ENCODE results near the gene TRAF3IP3.
"Not testable (repeated sequence)": the region's sequence is repeated elsewhere in the genome, so short reads cannot be mapped to it uniquely, and the experiment has no call there.

The TRAF3IP3 gene

DNA sequence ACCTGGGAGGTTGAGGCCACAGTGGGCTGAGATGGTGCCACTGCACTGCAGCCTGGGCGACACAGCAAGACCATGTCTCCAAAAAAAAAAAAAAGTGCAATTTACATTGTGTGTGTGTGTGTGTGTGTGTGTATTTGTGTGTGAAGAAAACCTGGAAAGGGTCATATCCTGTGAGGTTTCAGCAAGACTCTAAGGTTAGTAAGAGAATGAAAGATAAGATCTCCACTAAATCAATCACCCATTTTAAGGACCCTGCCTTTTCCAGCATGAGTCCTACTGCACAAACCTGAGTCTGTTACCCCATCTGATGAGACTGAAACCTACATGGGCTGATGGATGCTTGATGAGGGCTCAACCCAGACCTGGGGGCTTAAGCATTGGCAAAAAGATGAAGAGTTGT, 33.4 kb downstream of the TRAF3IP3 start:
- DNase-seq (ENCODE audit: low read depth) = no peak
- H3K4me3 ChIP-seq (ENCODE audit: low read depth, low read length) = no peak overlapping the region

DNA sequence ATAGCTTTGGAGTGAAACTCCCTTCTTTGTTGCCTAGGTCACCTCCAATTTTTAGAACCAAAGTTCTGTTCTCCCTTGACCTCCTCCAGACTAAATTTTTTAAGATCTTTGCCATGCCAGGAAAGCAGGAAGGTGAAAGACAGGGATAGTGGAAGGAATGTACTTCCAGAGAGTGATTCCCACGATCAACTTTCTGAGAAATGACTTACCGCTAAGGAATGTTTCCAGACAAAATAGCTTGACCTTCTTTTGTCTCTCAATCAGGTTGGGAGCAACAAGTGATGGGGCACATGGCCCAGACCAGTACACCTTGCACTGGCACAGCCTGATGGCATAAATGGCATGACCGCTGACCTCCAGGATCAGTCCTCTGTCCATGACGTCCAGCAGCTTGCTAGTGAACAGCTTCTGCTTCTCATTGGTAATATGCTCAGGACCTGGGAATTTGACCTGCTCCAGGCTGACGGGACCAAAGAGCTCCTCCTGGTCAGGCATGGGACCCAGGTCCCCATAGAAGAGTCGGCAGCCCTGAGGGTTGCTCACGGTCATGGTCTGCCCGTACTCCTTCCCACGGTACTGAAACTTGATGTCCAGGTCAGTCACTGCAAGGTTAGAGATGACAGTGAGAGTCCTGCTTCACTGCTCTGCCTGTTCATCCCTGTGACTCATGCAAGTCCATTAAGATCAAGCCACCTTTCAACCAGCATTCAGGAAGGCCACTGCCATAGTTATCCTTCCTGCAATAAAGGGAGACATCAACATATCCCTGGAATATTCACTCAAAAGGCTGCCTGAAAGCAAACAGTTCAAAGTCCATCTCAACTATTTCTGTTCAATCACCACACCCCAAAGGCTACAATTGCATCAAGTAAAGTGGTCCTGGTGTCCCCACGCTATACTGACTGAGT, 34.7 kb downstream of the TRAF3IP3 start:
- no peak for DNase-seq (ENCODE audit: low read depth)
- H3K4me3 ChIP-seq (ENCODE audit: low read depth, low read length) = no peak overlapping the region

DNA sequence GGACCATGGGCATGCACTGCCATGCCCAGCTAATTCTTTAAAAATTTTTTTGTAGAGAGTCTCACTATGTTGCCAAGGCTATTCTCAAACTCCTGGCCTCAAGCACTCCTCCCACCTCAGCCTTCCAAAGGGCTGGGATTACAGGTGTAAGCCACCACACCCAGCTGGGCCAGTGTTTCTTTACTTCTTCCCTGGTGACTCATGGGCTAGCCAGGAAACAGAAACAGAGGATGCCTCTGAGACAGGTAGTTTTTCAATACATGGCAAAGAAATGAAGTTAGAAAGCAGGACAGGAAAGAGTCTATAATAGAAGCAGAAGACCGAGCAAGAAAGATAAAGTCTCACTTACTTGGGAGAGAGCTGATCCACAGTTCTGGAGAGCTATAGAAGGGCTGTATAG, 36.1 kb downstream of the TRAF3IP3 start:
- no peak for DNase-seq (ENCODE audit: low read depth)
- no peak overlapping the region for H3K4me3 ChIP-seq (ENCODE audit: low read depth, low read length)

DNA sequence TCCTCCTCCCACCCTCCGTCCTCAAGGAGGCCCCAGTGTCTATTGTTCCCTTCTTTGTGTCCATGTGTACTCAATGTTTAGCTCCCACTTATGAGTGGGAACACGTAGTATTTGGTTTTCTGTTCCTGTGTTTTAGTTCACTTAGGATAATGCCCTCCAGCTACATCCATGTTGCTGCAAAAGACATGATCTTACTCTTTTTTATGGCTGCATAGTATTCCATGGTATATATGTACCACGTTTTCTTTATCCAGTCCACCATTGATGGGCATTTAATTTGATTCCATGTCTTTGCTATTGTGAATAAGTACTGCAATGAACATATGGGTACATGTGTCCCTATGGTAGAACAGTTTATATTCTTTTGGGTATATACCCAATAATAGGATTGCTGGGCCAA, 37.9 kb downstream of the TRAF3IP3 start:
- not testable (repeated sequence) for H3K4me3 ChIP-seq (ENCODE audit: low read depth, low read length); DNase-seq (ENCODE audit: low read depth)

DNA sequence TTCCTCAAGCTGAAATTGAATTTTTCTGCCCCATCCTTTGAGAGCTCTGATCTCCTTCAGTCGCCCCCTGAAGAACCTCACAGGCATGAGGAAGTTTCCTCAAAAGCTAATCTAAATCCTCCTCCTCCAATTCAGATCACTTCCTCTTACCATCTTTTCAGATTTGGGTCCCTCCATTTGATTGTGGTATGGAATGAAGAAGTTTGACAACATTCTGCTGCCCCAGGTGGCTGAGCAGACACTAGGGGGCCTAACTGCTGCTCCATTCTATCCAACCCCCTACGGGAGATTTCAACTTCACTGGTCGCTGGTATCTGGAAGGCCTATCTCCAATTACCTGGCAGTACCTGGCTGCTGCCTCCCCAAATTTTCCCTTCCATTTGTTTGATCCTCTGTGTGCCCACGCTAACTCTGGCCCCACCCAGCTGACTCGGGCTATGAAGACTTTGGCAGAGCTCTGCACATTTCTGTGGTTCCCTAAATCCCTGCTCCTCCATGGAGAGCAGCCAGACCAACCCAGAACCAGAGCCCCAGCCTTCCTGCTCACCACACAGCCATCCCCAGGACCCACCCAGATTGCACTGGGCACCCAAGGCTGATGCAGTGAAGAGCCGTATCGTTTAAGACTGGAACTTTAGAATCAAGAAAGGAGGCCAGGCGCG, 42.3 kb downstream of the TRAF3IP3 start:
- no peak overlapping the region for H3K4me3 ChIP-seq (ENCODE audit: low read depth, low read length)
- no peak for DNase-seq (ENCODE audit: low read depth)

DNA sequence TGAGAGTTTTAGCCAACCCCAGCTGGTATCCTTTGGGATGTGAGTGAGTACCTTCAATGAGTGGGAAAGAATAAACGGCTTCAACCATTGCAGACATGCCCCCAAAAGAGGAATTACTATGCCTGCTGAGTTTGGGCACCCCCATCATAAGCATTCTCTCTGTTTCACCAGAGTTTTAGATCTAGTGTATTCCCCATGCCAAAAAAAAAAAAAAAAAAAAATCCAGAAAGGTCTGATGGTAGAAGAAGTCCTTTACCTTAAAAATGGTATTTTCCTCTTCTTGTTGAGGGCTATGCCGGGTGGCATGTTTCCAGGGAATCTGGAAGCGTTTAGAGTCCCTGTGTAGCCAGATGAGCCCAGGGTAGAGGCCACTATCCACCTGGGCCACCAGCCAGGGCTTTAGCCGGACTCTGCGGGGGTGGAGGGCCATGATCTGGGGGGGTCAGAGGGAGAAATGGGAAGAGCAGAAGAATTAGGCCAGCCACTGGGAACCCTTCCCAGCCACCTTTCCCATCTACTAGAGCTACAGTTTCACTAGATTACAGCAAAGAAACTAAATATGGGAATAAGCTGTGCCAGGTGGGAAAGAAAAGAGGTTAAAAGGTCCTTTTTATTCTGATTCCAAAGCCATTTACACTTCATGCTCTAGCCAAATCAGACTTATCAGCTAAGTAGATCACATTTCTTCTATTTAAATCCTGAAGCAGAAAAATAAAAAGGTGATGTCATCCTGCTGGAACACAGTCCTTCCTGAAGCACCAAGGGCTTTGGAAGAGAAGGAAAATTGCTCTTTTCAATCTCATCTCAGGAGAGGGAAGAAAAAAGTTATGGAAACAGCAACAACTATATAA, 45.4 kb downstream of the TRAF3IP3 start:
- no peak overlapping the region for H3K4me3 ChIP-seq (ENCODE audit: low read depth, low read length)
- DNase-seq (ENCODE audit: low read depth) = no peak

DNA sequence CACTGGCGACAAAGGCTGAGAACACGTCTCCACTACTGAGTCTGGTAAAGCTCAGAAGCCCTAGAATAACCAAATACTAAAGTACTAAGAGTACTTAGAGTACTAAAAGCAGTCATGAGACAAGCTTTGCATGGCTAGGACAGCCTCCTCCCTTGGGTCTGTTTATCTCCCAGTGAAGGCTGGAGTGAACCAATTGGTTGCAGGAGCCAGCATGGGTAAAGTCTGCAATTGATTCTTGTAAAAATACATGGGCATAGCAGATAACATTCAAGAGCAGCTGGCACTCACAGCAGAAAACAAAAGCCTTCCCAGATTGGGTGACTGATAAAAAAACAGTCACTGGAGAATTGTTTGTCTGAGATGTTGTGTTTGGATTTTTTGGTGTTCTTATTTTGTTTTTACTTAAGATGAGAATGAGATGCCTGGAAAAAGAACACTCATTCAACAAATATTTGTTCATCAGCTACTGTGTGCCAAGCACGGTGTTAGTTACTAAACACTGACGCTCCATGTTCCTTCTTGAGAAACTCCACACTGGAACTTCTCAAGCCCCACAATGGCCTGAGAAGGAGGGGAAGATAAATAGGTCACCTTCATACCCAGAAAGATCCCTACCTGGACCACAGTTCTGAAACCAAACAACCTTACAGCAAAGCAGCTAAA, 46.4 kb downstream of the TRAF3IP3 start:
- H3K4me3 ChIP-seq (ENCODE audit: low read depth, low read length) = no peak overlapping the region
- no peak for DNase-seq (ENCODE audit: low read depth)

DNA sequence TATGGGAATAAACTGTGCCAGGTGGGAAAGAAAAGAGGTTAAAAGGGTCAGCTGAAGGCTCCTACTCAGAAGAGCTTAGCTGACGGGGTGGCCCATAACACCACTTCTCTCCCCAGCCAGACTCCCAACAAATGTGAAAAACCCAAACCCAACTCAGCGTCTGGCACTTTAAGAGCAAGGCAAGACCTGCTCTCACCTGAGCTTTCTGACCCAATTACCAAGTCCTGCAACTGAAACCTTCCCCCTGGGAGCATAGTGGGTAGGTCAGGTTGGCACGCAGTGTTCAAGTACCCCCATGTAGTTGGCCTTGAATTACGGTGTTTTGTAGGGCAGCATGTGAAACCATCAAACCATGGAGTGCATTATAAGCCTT, 46.9 kb downstream of the TRAF3IP3 start:
- DNase-seq (ENCODE audit: low read depth) = no peak
- no peak overlapping the region for H3K4me3 ChIP-seq (ENCODE audit: low read depth, low read length)

DNA sequence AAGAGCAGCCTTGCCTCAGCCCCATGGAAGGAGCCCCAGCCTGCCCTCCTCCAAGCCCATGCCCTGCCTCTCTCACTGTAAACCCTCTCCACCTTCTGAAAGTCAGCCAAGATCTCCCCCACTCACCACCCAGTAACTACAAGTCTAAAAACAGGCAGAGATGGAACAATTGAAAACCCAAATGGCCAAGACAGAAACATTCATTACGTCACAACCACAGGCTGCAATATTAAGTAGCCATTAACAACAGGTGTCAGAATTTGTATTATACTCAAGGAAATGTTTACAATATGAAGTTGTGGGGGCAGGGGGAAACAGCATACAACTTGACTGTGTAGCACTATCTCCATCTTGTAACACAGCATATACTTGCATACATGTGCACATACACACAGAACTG, 47.7 kb downstream of the TRAF3IP3 start:
- no peak for DNase-seq (ENCODE audit: low read depth)
- H3K4me3 ChIP-seq (ENCODE audit: low read depth, low read length) = no peak overlapping the region

DNA sequence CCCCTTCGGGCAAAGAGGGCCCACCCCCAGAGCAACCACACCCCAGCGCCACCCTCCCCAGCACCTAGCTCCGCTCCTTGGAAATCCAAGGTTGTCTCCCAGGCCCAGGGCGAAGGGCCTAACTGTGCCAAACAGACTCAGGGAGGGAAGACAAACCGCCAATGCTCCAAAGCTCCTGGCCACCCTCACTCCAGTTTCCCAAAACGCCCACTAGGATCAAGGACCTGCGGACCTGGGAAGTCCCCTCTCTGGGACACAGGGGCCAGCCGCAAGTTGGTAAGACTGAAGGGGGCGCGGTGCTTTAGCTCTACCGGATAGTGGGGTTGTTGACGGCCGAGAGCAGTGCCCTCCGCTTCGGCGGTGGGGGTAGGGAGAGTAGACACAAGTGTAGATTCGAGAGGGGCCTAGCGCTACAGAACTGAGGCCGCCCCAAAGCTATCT, 49.5 kb downstream of the TRAF3IP3 start:
- H3K4me3 ChIP-seq (ENCODE audit: low read depth, low read length) = no peak overlapping the region
- no peak for DNase-seq (ENCODE audit: low read depth)

DNA sequence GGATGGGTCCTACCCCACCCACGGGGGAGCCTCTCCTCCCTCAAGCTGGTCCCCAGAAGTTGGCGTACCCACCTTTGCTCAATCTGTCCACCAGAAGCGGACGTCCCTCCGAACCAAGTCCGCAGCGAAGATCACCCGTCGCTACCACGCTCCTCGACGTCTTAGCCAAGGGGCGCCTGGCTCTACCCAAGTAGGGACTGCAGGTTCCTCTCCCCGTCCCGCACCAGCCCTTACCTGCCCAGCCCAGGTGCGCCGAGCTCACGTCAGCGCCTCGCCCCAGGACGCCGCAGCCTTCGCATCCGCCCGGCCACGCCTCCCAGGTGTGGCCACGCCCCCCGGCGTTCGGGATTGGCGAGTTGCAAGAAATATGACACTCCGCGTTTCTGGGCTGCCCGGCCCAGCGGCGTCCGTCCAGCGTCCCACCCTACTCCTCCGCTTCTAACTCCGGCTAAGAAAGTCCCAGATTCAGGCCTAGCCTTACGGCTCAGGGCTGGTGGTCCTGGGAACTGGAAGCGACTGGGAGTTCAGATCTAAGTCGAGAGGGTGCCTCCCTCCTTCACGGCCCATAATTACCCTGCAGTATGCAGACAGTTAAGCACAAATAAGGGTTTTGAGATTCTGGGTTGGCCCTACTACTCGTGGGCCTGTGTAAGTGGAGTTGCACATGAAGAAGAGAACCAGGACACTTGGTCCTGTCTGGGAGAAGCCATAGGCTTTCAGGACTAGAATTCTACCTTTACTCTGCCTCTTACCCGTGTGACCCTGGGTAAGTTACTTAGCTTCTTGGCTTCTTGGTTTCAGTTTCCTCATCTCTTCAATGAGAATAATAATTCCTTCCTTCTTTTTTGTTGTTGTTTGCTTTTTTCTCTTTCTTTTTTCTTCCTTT, 50.3 kb downstream of the TRAF3IP3 start, which contains the start of gene IRF6:
Gene IRF6 (minus strand): TSS at position 268 of the 886 bp plus-strand sequence. CDS start 4,729 bp downstream, outside the sequence.
- no peak for DNase-seq (ENCODE audit: low read depth)
- H3K4me3 ChIP-seq (ENCODE audit: low read depth, low read length) = peak within 1 kb of the TSS; percentile 32

DNA sequence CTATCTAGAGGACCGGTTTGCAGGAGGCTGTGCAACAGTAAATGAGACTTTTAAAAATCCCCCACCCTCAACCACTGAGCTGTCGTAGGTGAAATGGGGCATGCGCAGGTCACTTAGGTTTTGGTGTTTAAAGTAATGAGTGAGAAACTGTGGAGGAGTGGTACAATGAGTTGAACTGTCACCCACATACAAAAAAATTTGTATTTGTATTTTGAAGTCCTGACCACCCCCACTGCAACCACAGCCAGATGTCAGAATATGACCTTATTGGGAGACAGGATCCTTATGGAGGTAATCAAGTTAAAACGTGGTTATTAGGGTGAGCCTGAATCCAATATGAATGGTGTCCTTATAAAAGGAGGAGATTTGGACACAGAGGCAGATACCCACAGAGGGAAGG, 51.7 kb downstream of the TRAF3IP3 start:
- DNase-seq (ENCODE audit: low read depth) = no peak
- H3K4me3 ChIP-seq (ENCODE audit: low read depth, low read length) = no peak overlapping the region

DNA sequence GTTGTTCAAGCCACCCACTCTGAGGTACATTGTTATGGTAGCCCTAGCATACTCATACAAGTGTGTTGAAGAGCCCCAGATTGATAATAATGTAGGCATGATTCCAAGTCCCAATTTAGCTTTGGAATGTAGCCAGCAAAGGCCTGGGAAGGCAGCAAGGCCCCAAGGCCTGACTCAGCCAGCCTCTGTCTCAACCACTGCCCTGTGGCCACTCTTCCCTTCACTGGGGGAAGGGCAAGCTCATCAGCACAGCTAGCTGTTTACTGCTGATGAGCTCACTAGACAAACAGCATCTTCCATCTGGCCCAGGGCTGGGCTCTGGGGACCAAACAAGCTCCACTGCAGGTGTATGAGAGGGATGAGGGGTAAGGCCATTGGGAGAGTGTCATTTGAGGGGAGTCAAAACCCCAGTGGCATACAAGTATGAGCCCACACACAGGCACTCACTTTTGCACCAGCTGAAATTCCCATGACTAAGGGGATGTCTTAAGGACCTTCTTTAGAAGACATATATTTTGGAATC, 52.3 kb downstream of the TRAF3IP3 start:
- peak; percentile 94 for DNase-seq (ENCODE audit: low read depth)
- no peak overlapping the region for H3K4me3 ChIP-seq (ENCODE audit: low read depth, low read length)

DNA sequence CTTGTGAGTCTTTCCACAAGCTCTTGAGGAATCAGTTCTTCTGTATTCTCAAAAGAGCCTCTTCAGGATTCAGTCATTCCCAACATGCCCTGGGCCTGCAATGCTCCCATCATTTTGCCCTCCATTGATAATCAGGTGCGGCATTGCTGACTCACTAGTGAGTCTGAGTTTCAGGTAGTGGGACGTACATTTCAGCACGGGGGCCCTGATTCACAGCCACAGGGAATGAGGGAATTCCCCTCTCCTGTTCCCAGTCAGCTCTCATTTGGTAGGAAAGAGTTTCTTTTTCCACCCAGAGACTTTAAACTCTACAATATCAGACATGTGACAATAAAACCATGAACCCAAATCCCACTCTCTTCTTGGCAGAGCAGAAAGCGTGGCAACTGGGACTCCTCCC, 53.8 kb downstream of the TRAF3IP3 start:
- DNase-seq (ENCODE audit: low read depth) = no peak
- H3K4me3 ChIP-seq (ENCODE audit: low read depth, low read length) = no peak overlapping the region

DNA sequence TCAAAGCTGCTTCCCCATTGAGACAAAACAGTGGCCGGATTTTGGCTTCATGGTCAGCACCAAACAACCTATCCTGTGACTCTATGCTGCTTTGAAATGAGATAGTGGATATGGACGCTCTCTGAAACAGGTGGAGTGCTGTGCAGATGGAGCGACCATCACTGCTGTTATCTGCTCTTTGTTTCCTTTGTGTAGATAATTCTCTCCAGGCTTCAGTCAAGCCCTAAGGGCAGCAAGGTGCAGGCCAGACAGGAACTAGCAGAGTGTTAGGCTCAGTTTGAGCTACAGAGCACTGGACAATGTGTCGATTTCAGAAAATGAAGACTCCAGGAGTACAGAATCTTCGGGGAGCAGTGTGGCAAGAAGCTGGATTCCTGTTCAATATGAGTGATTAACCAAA, 54.9 kb downstream of the TRAF3IP3 start:
- H3K4me3 ChIP-seq (ENCODE audit: low read depth, low read length) = no peak overlapping the region
- DNase-seq (ENCODE audit: low read depth) = no peak

DNA sequence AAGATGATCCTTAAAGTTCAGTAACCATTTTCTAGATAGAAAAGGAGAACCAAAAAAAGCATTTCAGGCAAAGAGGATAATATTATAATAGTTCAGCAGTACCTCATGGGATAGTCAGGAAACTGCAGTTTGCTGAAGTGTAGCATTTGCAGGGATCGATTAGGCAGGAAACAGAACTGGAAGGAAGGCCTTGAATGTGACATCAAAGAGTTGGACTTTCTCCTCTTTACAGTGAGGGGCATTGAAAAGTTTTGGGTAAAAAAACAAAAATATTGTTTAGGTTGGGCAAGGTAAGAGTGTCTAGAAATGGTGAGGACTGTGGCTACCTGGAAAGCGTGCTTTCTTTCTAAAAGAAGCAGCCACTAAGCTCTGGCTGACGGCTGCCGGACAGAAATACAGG, 58.0 kb downstream of the TRAF3IP3 start:
- H3K4me3 ChIP-seq (ENCODE audit: low read depth, low read length) = no peak overlapping the region
- DNase-seq (ENCODE audit: low read depth) = no peak

DNA sequence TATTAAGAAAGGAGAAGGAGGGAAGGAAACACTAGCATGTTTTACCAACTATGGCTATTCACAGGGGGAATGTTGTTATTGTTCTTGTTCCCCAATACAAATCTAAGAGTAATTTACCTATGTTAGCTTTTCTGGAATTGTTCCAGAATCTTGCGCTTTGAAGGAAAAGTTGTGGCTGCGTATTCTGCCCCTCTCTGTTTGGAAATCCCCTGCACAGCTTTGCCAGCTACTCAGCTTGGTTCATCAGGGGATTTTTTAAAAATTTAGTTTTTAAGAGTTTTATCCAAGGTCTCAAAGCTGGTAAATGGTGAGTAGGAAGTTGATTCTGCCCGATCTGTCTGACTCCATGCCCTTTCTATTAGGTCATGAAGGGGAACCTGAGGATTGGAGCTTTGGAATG, 59.6 kb downstream of the TRAF3IP3 start:
- H3K4me3 ChIP-seq (ENCODE audit: low read depth, low read length) = no peak overlapping the region
- no peak for DNase-seq (ENCODE audit: low read depth)

DNA sequence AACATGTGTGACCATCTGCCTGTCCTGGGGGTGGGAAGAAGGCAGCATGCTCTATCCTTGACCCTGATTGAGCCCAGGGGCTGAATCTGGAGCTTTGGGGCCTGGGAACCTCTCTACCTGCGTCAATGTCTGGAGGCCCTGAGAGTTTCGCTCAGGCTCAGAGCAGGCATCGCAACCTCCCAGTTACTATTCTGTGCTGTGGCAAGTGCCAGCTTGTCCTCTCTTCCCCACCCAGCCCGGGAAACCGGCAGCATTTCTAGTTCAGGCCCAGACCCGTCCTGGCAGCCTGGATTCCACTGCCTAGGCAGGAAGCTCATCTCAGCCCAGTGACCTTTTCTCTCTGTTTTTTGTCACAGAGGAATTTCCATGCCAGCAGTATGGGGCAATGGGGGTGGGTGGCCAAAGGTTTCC, 60.1 kb downstream of the TRAF3IP3 start:
- DNase-seq (ENCODE audit: low read depth) = no peak
- no peak overlapping the region for H3K4me3 ChIP-seq (ENCODE audit: low read depth, low read length)

Measured in skeletal muscle cell (primary cell).